PC-9 (cell line): ENCODE data around the gene ASB11. TPM values are rescaled to one million over a fixed set of nuclear protein-coding genes. Genes with fewer than 3 reads are reported as not detected.

Experiments
- BruUV-seq: library from RNA; stranded (reverse); fragments of 400-500 nt; replicated peaks from 2 replicates; lab custom pipeline; 2021; lab: Mats Ljungman, UMichigan
- CTCF ChIA-PET: fragments of 300-600 bp; sonication (Branson Sonifier 250); formaldehyde crosslinking; loops from one replicate; lab custom pipeline; 2022; ENCODE audit warnings: antibody characterized with exemption; lab: Charles Lee
- POLR2A ChIA-PET: fragments of 300-600 bp; sonication (Branson Sonifier 250); formaldehyde crosslinking; loops from one replicate; lab custom pipeline; 2022; ENCODE audit warnings: antibody characterized with exemption; ENCODE audit not compliant: unreplicated experiment; lab: Charles Lee
- DNase-seq, 2 experiments: peaks; one replicate each; pipeline versions ENCODE4 v3.0.0 to v3.0.0-alpha.2; 2015 to 2022; ENCODE audit warnings: mixed read lengths in 1 of 2
- H2AFZ ChIP-seq: fragments of 200-600 bp; sonication (generic); 2 replicates; pipeline ENCODE4 v1.8.1; 2017; ENCODE audit warnings: antibody characterized with exemption
- H3F3A ChIP-seq: fragments of 200-600 bp; sonication (generic); 2 replicates; pipeline ENCODE4 v1.8.1; 2017; ENCODE audit warnings: antibody characterized with exemption, mild to moderate bottlenecking, low read depth; ENCODE audit not compliant: insufficient read depth
- H3K27ac ChIP-seq: fragments of 200-600 bp; sonication (generic); 2 replicates; pipeline ENCODE4 v1.6.1; 2016; ENCODE audit warnings: mixed run types
- H3K27me3 ChIP-seq: fragments of 200-600 bp; sonication (generic); 2 replicates; pipeline ENCODE4 v1.6.1; 2016; ENCODE audit warnings: low read depth, mixed run types; ENCODE audit not compliant: insufficient read depth
- H3K36me3 ChIP-seq: fragments of 200-600 bp; sonication (generic); 2 replicates; pipeline ENCODE4 v1.6.1; 2016; ENCODE audit warnings: low read depth, mixed run types
- H3K4me1 ChIP-seq: fragments of 200-600 bp; sonication (generic); replicated peaks from 2 replicates; pipeline ENCODE4 v1.6.1; 2016; ENCODE audit warnings: mixed run types; ENCODE audit not compliant: insufficient read depth
- H3K4me2 ChIP-seq: fragments of 200-600 bp; sonication (generic); 2 replicates; pipeline ENCODE4 v1.6.1; 2017; ENCODE audit warnings: mixed run types
- H3K4me3 ChIP-seq: fragments of 200-600 bp; sonication (generic); 2 replicates; pipeline ENCODE4 v1.6.1; 2016; ENCODE audit warnings: mixed run types
- H3K79me2 ChIP-seq: fragments of 200-600 bp; sonication (generic); 2 replicates; pipeline ENCODE4 v1.6.1; 2017; ENCODE audit warnings: low read depth, mixed run types
- H3K9me2 ChIP-seq: fragments of 200-600 bp; sonication (generic); 2 replicates; pipeline ENCODE4 v1.8.1; 2017; ENCODE audit warnings: mild to moderate bottlenecking; ENCODE audit not compliant: insufficient read depth
- H3K9me3 ChIP-seq: fragments of 200-600 bp; sonication (generic); 2 replicates; pipeline ENCODE4 v1.8.1; 2016; ENCODE audit warnings: low read depth; ENCODE audit not compliant: insufficient read depth
- H4K20me1 ChIP-seq: fragments of 200-600 bp; sonication (generic); 2 replicates; pipeline ENCODE4 v1.8.1; 2017; ENCODE audit not compliant: insufficient read depth
- CTCF ChIP-seq: fragments of 200-600 bp; sonication (generic); conservative IDR thresholded peaks from 2 replicates; pipeline ENCODE4 v1.6.1; 2017; ENCODE audit warnings: mixed run types, antibody characterized with exemption, mild to moderate bottlenecking, moderate library complexity
- EZH2 ChIP-seq: fragments of 200-600 bp; sonication (generic); IDR thresholded peaks from 2 replicates; pipeline ENCODE4 v1.8.0; 2017; ENCODE audit warnings: antibody characterized with exemption, low read depth
- intact Hi-C: fragments of 100-400 bp; cut with micrococcal nuclease; formaldehyde crosslinking; loops from one replicate; pipeline ENCODE4 v1.10.0; 2022; ENCODE audit not compliant: unreplicated experiment
- total RNA-seq: library from RNA; stranded (reverse); gene quantifications from 2 replicates; pipeline ENCODE4 v1.2.3, GENCODE V29; 2021

The ASB11 gene
- total RNA-seq, 1 experiment from 2014 or later = not detected

DNA sequence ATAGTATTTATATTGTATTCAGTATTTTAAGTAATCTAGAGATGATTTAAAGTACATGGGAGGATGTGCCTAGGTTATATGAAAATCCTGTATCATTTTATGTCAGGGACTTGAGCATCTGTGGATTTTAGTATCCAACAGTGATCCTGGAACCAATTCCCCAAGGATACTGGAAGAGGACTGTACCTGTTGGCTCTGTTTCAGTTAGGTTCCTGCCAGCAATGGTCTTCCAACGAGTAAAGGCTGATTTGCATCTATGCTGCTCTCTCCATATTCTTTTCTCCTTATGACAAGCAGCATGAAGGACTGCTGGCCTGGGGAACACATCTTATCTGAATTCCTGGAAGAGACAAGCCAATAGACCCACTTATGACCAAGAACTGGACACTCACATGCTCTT, 80.4 kb downstream of the ASB11 start:
- no peaks in the 10 kb centered on the region for H3K9me2 ChIP-seq
- H3K9me3 ChIP-seq = no peaks in the 10 kb centered on the region
- no peak overlapping the region for H3K4me3 ChIP-seq
- H3F3A ChIP-seq = no peaks in the 10 kb centered on the region
- no peak for TF ChIP-seq EZH2
- TF ChIP-seq CTCF = no peak
- H3K27ac ChIP-seq = no peak overlapping the region
- no peaks in the 10 kb centered on the region for H3K79me2 ChIP-seq
- DNase-seq = no peak
- POLR2A ChIA-PET = no interaction called here
- CTCF ChIA-PET = no interaction called here
- no peaks in the 10 kb centered on the region for H4K20me1 ChIP-seq
- no TSS peak for BruUV-seq
- no peak overlapping the region for H3K4me2 ChIP-seq
- H3K27me3 ChIP-seq = no peaks in the 10 kb centered on the region
- no peak overlapping the region for H2AFZ ChIP-seq
- intact Hi-C loops = no loop called here
- no peaks in the 10 kb centered on the region for H3K4me1 ChIP-seq
- H3K36me3 ChIP-seq = no peaks in the 10 kb centered on the region

- DNase-seq = no peak
- Histone ChIP-seq H3K27me3 (no peaks in the 10 kb centered on the region), H3F3A (no peaks in the 10 kb centered on the region), H3K9me3 (no peaks in the 10 kb centered on the region), H4K20me1 (no peaks in the 10 kb centered on the region), H3K4me1 (no peaks in the 10 kb centered on the region), H3K4me2 (no peak overlapping the region), H3K4me3 (no peak overlapping the region), H2AFZ (no peak overlapping the region), H3K79me2 (no peaks in the 10 kb centered on the region), H3K27ac (no peak overlapping the region), H3K9me2 (no peaks in the 10 kb centered on the region), H3K36me3 (no peaks in the 10 kb centered on the region)
- intact Hi-C loops = no loop called here
- no TSS peak for BruUV-seq
- ChIA-PET POLR2A (no interaction called here), CTCF (no interaction called here)
- TF ChIP-seq EZH2 (no peak), CTCF (no peak)
These were observed 81.9 kb downstream of the ASB11 start for GRCh38 chrX:15233416-15234015.

Other genes with a start within 250 kb of the ASB11 start
- gene ASB9, start 45.6 kb downstream of the ASB11 start, total RNA-seq = 5.7 and 5.8 TPM in 2 replicates
- 9.0 and 15.3 TPM in 2 replicates for gene PIGA, start 19.9 kb upstream of the ASB11 start, total RNA-seq
- 1.3 and 2.5 TPM in 2 replicates for gene VEGFD, start 68.8 kb upstream of the ASB11 start, total RNA-seq
- gene PIR, start 177.7 kb upstream of the ASB11 start, total RNA-seq = 177 and 197 TPM in 2 replicates
- not detected in 2 replicates for gene BMX, start 185.2 kb upstream of the ASB11 start, total RNA-seq